HG03280 (cell line): ENCODE data around the gene TRANK1.
"Not testable (repeated sequence)": the region's sequence is repeated elsewhere in the genome, so short reads cannot be mapped to it uniquely, and the experiment has no call there.

Experiments
- ATAC-seq: cut with Tn5 transposase; IDR thresholded peaks from one replicate; pipeline ENCODE4 v1.9.1; 2021; ENCODE audit warnings: mild to moderate bottlenecking, moderate library complexity; ENCODE audit not compliant: unreplicated experiment

TRANK1 gene

DNA sequence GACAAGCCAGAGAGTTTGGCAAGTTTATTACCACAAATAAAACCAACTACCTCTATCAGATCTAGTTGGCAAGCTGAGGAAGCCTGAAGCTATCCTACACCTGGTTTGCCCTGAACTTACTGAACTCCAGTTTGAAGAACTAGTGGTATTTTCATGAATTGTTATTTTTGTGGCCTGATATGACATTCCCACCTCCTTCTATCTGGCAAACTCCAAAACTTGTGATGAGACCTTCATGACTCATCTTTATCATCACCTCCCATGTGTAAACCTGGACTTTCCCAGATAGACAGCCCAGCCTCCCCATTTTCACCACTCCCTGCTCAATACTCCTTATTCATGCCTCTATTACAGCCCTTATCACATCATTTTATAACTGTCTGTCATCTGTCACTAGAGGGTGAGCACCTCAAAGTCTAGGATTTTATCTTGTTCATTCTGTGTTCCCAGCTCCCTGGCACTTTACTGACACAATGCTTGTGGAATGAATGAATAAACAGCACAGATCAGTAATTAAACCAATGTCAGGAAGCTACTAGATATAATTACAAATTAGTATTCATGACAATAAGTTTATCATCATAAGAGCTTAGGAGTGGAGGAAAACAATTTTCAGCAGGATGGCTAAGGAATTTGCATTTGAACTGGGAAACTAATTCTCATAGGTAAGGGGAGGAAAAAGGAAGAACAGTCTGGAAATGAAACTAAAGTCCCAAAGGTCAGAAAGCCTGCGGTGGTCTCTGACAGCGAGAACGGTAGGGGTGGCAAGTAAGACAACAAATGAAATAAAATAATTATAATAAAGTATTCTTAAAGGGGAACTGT, 13.2 kb upstream of the TRANK1 start:
- no peak for ATAC-seq

- no peak for ATAC-seq
Measured at GRCh38 chr3:36957063-36957462, 12.2 kb upstream of the TRANK1 start.

DNA sequence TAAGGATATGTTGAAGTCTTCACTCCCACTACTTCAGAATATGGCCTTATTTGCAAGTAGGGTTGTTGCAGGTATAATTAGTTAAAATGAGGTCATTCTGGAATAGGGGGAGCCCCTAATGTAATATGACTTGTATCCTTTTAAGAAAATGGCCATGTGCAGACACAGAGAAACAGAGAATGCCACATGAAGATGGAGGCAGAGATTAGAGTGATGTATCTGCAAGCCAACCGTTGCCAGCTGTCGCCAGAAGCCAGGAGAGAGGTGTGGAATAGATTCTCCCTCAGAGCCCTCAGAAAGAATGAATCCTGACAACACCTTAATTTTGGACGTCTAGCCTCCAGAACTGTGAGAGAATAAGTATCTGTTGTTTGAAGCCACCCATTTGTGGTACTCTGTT, 11.3 kb upstream of the TRANK1 start:
- ATAC-seq = no peak

DNA sequence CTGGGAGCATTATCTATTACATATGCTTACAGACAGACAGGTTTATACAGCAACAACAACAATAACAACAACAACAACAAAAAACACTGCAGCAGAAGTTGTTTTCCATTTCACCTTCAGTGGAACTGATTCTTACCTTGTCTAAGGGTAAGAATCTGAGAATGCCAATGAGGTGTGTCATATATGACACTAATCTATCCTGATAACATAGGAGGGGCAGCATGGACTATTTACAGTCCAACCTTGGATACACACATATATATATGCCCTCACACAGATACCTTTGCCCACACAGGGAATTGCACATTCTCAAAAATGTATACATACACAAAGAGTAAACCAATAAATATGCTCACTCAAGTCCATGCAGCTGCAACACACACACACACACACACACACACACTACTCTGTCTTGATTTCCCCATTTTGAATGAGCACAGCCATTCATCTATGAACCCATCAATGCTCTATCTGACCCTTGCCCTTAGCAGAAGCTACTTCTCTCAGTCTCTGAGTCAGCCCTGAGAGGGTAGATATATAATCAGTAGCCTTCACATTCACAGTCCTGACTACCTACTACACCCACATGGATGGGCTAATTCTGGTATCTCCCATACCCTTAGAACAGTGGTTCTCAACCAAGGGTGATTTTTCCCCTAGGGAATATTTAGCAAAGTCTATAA, 9.7 kb upstream of the TRANK1 start:
- no peak for ATAC-seq

GRCh38 chr3:36947814-36948213, 3.0 kb upstream of the TRANK1 start:
- ATAC-seq = not testable (repeated sequence)

DNA sequence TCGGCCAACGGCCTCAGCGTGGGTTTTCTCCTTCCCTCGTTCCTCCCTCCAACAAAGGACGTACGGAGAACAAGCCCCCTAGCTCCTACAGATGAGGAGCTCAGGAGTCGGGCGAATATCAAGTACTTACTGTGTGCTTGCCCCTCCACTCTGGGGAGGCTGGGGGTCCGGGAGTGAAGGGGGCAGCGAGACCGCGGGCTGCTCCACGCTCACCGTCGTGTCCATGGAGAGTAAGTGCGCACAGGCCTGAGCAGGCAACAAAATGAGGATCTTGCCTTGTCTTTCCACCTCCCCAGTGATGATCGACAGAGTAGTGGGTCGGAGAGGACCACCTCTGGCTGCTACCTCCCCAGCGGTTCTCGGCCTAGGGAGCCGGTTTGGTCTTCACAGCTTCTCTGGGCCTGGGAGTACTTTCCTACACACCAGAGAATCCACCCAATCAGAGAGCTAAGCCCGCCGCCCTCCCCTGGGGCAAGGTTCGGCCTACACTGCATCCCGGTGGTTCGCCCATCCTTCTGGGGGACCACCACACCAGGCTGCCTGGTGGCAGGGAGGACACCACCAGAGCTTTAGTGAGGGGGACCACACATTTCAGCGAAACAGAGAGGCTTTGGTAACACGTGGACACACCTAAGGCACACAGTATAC, 603 bp upstream of the TRANK1 start:
- ATAC-seq = no peak

DNA sequence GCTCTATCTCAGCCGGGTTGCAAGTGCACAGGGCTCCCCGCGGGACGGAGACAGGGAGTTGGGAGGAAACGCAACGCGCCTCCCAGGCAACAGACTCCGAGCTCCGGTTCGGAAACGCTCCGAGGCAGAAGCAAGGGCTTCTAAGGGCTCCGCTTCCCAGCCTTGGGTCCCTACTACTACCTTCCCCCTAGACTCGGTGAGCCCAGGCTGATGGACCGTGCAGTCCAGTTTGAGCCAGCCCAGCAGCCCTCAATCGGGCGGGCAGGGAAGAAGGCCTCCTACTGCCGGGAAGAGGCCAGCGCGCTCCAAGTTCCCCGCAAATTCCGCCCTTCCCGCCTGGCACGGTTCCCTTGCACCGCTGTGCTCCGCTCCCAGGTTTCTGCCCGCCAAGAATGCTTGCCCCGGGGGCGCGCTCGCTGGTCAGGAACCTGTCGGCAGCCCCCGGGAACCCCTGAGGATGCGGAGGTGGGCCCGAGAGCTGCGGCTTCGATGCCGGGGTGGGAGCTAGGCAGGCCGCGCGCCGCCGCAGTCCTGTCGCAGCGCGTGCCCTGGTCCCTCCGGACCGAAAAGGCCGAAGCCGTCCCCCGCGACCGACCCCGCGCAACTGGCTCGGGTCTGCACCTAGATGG, 728 bp downstream of the TRANK1 start:
- ATAC-seq = peak; percentile 52

GRCh38 chr3:36943601-36944000, 1.3 kb downstream of the TRANK1 start:
- no peak for ATAC-seq

GRCh38 chr3:36942638-36943248, 2.1 kb downstream of the TRANK1 start:
- ATAC-seq = no peak

DNA sequence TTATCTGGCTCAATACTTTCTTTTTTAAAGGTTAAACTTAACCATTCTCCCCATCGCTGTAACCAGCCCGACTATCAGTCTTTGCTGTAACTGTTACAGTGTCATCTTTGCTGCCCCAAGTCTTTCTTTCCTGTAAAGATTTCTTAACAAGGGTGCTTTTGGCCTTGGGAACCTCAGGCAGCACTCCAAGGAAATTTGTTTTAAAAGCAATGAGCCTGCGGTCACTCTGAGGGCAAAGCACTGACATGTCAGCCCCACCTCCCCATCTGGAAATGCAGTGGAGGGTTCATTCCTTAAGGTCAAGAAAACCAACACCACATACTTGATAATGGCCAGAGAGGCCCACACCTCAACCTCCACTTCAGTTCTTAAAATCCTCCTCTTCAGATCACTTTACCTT, 3.2 kb downstream of the TRANK1 start:
- no peak for ATAC-seq

- no peak for ATAC-seq
Measured at GRCh38 chr3:36941162-36941561, 3.7 kb downstream of the TRANK1 start.

- no peak for ATAC-seq
Measured at GRCh38 chr3:36937492-36937891, 7.4 kb downstream of the TRANK1 start.

DNA sequence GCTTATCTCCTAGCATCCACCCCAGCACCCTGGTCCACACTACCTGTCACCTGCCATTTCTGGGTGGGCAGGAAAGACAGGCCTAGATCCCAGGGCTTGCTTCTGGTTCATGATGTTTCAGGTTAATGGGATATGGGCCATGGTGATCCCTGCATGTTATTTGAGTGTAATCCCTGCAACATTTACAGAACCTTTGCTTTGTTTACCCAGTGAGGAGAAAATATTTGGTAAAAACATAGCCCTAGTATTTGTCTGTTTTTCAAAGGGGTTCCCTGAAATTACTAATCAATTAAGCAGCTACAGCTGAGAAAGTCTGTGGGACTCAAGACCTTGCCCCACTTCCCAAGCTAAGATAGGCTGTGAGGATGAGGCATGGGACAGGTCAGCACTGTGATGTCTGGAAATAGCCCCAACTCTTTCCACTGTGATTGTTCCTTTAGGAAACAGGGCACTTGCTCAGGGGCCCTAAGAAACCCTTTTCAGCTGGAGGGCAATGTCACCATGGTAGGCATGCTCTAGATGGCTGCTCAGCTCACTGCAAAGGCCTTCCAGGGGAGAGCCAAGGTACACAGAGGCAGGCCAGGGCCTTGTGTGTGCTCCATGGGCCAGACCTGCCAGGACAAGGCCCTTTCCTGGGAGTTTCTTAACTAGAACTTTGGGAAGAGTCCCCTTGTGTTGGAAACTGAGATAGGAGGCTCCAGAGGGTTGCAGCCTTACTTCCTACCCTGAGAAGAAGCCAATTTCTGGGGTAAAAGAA, 11.1 kb downstream of the TRANK1 start:
- ATAC-seq = no peak

- not testable (repeated sequence) for ATAC-seq
Measured at GRCh38 chr3:36931424-36931823, 13.4 kb downstream of the TRANK1 start.

- no peak for ATAC-seq
Measured at GRCh38 chr3:36928220-36928619, 16.6 kb downstream of the TRANK1 start.

DNA sequence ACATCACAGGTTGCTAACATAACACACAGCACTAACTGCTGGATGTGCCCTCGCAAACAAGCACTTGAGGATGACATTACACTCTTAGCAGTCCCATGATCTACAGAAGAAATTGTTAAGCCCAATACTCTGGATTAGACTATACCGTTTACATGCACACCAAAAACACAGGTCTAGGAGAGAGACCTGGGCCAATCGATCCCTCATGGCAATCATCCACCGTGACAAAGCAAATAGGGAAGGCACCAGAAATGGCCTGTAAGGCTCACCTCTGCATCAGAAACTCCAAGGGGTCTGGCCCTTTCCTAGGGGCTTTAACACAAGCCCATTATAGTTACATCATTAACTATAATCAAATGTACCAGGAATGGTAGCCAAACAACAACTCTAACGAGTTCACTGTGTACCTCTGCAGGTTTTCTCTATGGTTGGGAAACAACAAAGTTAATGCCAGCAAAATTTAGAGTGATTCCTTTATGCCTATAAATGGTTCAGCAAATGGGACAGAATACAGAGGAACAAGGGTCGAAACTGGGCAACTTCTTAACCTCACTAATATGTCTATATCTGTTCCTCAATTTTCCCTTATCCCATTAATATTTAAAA, 18.5 kb downstream of the TRANK1 start:
- no peak for ATAC-seq

DNA sequence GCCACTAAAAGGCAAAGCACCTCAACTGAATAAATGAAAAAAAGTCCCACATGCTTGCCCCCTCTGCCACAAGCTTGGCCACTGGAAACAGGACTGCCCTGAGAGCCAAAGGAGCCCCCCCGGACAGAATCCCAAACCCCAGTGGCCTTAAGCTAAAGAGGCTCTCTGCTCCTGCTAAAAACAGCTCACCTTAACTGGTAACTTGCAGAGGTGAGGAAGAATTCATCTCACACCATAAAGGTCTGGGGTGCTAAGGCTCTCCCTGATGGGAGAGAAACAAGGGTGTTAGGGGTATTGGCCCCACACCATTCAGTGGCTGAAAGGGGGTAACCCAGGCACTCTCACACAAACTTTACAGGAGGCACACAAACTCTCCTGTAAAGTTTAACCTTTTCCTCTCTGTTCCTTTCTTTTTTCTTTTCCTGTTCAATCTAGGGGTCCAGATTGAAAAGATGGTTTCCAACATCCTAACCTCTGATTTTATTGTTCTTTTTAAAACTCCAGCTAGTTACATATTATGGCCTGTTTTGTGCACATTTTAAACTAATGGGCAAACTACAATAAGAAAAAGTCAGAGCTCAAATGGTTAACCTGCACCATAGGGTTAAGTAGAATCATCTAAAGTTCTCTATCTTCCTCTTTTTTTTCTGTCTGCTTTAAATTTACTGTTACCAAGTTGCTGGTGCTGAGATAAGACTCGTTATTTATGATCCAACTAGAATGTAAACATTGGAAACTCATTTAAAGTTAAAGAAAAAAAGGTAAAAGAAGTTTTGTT, 19.9 kb downstream of the TRANK1 start:
- ATAC-seq = no peak

DNA sequence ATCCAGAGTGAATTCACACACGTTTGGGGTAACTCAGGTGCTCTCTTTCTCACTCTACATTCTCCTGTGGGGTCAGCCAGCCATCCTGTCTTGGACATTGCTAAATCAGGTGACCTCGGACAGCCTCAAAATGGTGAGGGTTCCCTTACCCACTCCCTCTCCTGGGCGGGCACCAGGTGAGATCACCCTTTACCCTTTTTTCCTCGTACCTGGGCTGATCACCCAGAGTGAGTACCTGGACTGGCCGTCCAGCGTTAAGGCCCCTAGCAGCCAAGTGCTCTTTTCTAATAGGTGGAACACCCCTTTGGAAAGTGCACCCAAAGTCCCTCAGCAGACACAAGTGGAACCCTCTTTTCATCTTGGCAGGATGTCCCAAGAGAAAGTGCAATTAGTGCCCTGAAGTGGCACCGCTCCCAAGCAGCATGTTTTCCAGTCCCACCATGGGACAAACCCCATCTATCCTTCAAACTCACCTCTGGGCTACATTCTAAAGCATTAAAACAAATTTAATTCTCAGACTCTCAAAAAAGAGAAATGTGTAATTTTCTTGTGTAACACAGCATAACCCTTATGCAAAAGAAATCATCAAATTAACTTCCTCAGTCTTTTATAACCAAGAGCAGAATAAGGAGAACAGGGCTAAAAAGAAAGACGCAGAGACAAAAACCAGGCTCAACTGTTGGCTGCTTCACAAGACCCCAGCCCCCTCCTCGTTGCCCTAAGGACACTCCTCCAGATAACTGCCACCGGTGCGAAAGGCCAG, 20.7 kb downstream of the TRANK1 start:
- ATAC-seq = no peak
